Keratinocyte (primary cell): ENCODE results near the gene MCCD1. TPM values are rescaled to one million over a fixed set of nuclear protein-coding genes. Genes with fewer than 3 reads are reported as not detected.

ENCODE experiments used
- DNase-seq: peaks from one replicate; pipeline ENCODE4 v3.0.0-alpha.2; 2011; ENCODE audit warnings: low read depth, missing footprints, low spot score
- FAIRE-seq: peaks from 2 replicates; lab custom pipeline; 2011; peaks lifted over from hg19 to GRCh38; lab: Jason Lieb, UNC
- H2AFZ ChIP-seq: 2 replicates; pipeline ENCODE4 v1.6.0; 2012; ENCODE audit warnings: low read length, control low read depth, inconsistent platforms; ENCODE audit not compliant: control insufficient read depth
- H3K27ac ChIP-seq: 2 replicates; pipeline ENCODE4 v1.5.1; 2011; ENCODE audit warnings: low read length; ENCODE audit not compliant: control insufficient read depth, insufficient read depth
- H3K27me3 ChIP-seq: 3 replicates; pipeline ENCODE4 v1.6.0; 2011; ENCODE audit warnings: low read length; ENCODE audit not compliant: control insufficient read depth, insufficient read depth; ENCODE audit errors: extremely low read depth
- H3K36me3 ChIP-seq, 2 experiments: 2 replicates in 1 of 2; 3 replicates in 1 of 2; pipeline ENCODE4 v1.5.1; 2011; ENCODE audit warnings: low read length in 2 of 2, mild to moderate bottlenecking in 1 of 2; ENCODE audit not compliant: control insufficient read depth in 2 of 2, insufficient read depth in 2 of 2; ENCODE audit errors: extremely low read depth in 1 of 2
- H3K4me1 ChIP-seq: 3 replicates; pipeline ENCODE4 v1.5.1; 2011; ENCODE audit warnings: low read length; ENCODE audit not compliant: control insufficient read depth, insufficient read depth; ENCODE audit errors: extremely low read depth
- H3K4me2 ChIP-seq: 3 replicates; pipeline ENCODE4 v1.6.0; 2011; ENCODE audit warnings: low read depth, low read length; ENCODE audit not compliant: control insufficient read depth, insufficient read depth; ENCODE audit errors: extremely low read depth
- H3K4me3 ChIP-seq, 3 experiments: fragments of 200-600 bp in 1 of 3; sonication (generic) in 1 of 3; 2 replicates in 2 of 3; 3 replicates in 1 of 3; pipeline ENCODE4 v1.5.1; 2011 to 2016; ENCODE audit warnings: low read length in 3 of 3, mild to moderate bottlenecking in 3 of 3, control low read depth in 2 of 3, inconsistent platforms in 1 of 3, low read depth in 1 of 3, mixed read lengths in 1 of 3, mixed run types in 1 of 3, moderate library complexity in 1 of 3; ENCODE audit not compliant: control insufficient read depth in 2 of 3, insufficient read depth in 2 of 3; ENCODE audit errors: extremely low read depth in 1 of 3
- H3K79me2 ChIP-seq: 2 replicates; pipeline ENCODE4 v1.6.0; 2012; ENCODE audit warnings: low read length; ENCODE audit not compliant: control insufficient read depth, insufficient read depth
- H3K9ac ChIP-seq: 3 replicates; pipeline ENCODE4 v1.6.0; 2011; ENCODE audit warnings: low read length; ENCODE audit not compliant: control insufficient read depth, insufficient read depth; ENCODE audit errors: extremely low read depth
- H3K9me1 ChIP-seq: 3 replicates; pipeline ENCODE4 v1.6.0; 2011; ENCODE audit warnings: low read length; ENCODE audit not compliant: control insufficient read depth, insufficient read depth; ENCODE audit errors: extremely low read depth
- H3K9me3 ChIP-seq: 2 replicates; pipeline ENCODE4 v1.5.1; 2012; ENCODE audit warnings: low read depth, low read length; ENCODE audit not compliant: control insufficient read depth
- H4K20me1 ChIP-seq: 3 replicates; pipeline ENCODE4 v1.6.0; 2011; ENCODE audit warnings: low read length; ENCODE audit not compliant: control insufficient read depth, insufficient read depth; ENCODE audit errors: extremely low read depth
- CTCF ChIP-seq, 3 experiments: IDR thresholded peaks in 1 of 3; conservative IDR thresholded peaks in 1 of 3; optimal IDR thresholded peaks in 1 of 3; 2 replicates in 2 of 3; 3 replicates in 1 of 3; pipeline versions ENCODE3 to v1.5.1; 2011; ENCODE audit warnings: low read length in 3 of 3, mild to moderate bottlenecking in 3 of 3, moderate library complexity in 2 of 3, control low read depth in 1 of 3, inconsistent platforms in 1 of 3; ENCODE audit not compliant: insufficient read depth in 2 of 3; ENCODE audit errors: extremely low read depth in 1 of 3
- EZH2 ChIP-seq: IDR thresholded peaks from one replicate; pipeline ENCODE4 v1.6.1; 2012; ENCODE audit warnings: inconsistent platforms, mild to moderate bottlenecking, low read length, moderate library complexity
- dilution Hi-C: fragments of 300-500 bp; cut with MboI; formaldehyde crosslinking; loops from one replicate; pipeline ENCODE4 v1.7.0; 2020; ENCODE audit warnings: low sequenced_read_pairs; ENCODE audit not compliant: extremely low pct_ligation_motif_present
- polyA plus RNA-seq, 5 experiments: library from polyadenylated mRNA; depleted of rRNA in 3 of 5; stranded (reverse) in 3 of 5; stranded (forward) in 1 of 5; unstranded in 1 of 5; fragments of >200 nt; gene quantifications; 1 replicate in 1 of 5; 2 replicates in 3 of 5; 3 replicates in 1 of 5; pipeline versions ENCODE4 v1.2.1 to v1.2.3, GENCODE V29; 2011 to 2012; ENCODE audit warnings: missing spikeins in 2 of 5, low read depth in 1 of 5, low replicate concordance in 1 of 5

The MCCD1 gene
- polyA plus RNA-seq, 1 donor (not counting 4 experiments of a cell fraction or from before 2014, with no cell fraction given), result not detected

- H3K27me3 ChIP-seq, result no peaks in the 10 kb centered on the region
- no peak for DNase-seq
- dilution Hi-C loops, result no loop called here
- no peaks in the 10 kb centered on the region for H3K4me1 ChIP-seq
- H2AFZ ChIP-seq, result no peak overlapping the region
- peaks cover 52 to 54% of the 10 kb centered on the region in 2 experiments for H3K36me3 ChIP-seq
- no peak for TF ChIP-seq EZH2
- TF ChIP-seq CTCF (optimal IDR thresholded peaks at IDR 0.05 in 1 of 3, IDR thresholded peaks at IDR 0.05 in 1 of 3, conservative IDR thresholded peaks at IDR 0.05 in 1 of 3; ENCODE audit: extremely low read depth in 1 of 3, insufficient read depth in 2 of 3, low read length in 3 of 3), result no peak
- H3K79me2 ChIP-seq, result peaks cover 33% of the 10 kb centered on the region
- H3K27ac ChIP-seq, result no peak overlapping the region
- no peaks in the 10 kb centered on the region for H3K9me1 ChIP-seq
- H3K4me3 ChIP-seq, result no peak overlapping the region
- no peaks in the 10 kb centered on the region for H3K9me3 ChIP-seq
- H4K20me1 ChIP-seq, result peaks cover 28% of the 10 kb centered on the region
- FAIRE-seq, result no peak
- no peak overlapping the region for H3K9ac ChIP-seq
- no peak overlapping the region for H3K4me2 ChIP-seq
These were observed 3.2 kb downstream of the MCCD1 start for GRCh38 chr6:31531771-31532643.

- peaks cover 28% of the 10 kb centered on the region for H4K20me1 ChIP-seq
- H3K79me2 ChIP-seq, result peaks cover 42% of the 10 kb centered on the region
These were observed 4.1 kb downstream of the MCCD1 start for GRCh38 chr6:31532644-31533454.

More at GRCh38 chr6:31532644-31533454, 4.1 kb downstream of the MCCD1 start:
- H3K4me1 ChIP-seq, result no peaks in the 10 kb centered on the region
- no peak for TF ChIP-seq CTCF (optimal IDR thresholded peaks at IDR 0.05 in 1 of 3, IDR thresholded peaks at IDR 0.05 in 1 of 3, conservative IDR thresholded peaks at IDR 0.05 in 1 of 3; ENCODE audit: extremely low read depth in 1 of 3, insufficient read depth in 2 of 3, low read length in 3 of 3)
- no peak for TF ChIP-seq EZH2
- dilution Hi-C loops, result no loop called here
- no peak overlapping the region for H3K4me2 ChIP-seq
- H3K4me3 ChIP-seq, result no peak overlapping the region
- H2AFZ ChIP-seq, result no peak overlapping the region
- H3K9me1 ChIP-seq, result no peaks in the 10 kb centered on the region
- FAIRE-seq, result no peak
- H3K36me3 ChIP-seq, result peaks cover 52 to 55% of the 10 kb centered on the region in 2 experiments
- no peak overlapping the region for H3K9ac ChIP-seq
- no peak overlapping the region for H3K27ac ChIP-seq
- H3K27me3 ChIP-seq, result no peaks in the 10 kb centered on the region
- H3K9me3 ChIP-seq, result no peaks in the 10 kb centered on the region
- DNase-seq, result no peak
